Neural progenitor cell (in vitro differentiated cells): Measurements from ENCODE around the gene IQCF2.
"Not testable (repeated sequence)": the region's sequence is repeated elsewhere in the genome, so short reads cannot be mapped to it uniquely, and the experiment has no call there.

Experiments used
- EZH2phosphoT487 ChIP-seq: fragments of 200-600 bp; sonication (generic); IDR thresholded peaks from 2 replicates; pipeline ENCODE4 v1.6.1; 2017; ENCODE audit warnings: antibody characterized with exemption
- TF ChIP-seq, protein P1 (sequence below): fragments of 200-600 bp; sonication (generic); IDR thresholded peaks from 2 replicates; pipeline ENCODE4 v1.5.1; 2017; ENCODE audit warnings: antibody characterized with exemption, mild to moderate bottlenecking

DNA sequence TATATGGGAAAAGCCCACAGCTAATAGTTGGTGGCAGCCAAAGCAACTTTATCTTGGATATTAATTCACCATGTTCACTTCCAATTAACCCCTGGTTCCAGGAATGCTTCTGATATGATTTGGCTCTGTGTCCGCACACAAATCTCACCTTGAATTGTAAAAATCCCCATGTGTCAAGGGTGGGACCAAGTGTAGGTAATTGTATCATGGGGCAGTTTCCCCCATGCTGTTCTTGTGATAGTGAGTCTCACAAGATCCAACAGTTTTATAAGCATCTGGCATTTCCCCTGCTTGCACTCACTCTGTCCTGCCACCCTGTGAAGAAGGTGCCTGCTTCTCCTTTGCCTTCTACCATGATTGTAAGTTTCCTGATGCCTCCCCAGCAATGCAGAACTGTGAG, 7.5 kb downstream of the IQCF2 start:
- TF ChIP-seq, protein P1, sequence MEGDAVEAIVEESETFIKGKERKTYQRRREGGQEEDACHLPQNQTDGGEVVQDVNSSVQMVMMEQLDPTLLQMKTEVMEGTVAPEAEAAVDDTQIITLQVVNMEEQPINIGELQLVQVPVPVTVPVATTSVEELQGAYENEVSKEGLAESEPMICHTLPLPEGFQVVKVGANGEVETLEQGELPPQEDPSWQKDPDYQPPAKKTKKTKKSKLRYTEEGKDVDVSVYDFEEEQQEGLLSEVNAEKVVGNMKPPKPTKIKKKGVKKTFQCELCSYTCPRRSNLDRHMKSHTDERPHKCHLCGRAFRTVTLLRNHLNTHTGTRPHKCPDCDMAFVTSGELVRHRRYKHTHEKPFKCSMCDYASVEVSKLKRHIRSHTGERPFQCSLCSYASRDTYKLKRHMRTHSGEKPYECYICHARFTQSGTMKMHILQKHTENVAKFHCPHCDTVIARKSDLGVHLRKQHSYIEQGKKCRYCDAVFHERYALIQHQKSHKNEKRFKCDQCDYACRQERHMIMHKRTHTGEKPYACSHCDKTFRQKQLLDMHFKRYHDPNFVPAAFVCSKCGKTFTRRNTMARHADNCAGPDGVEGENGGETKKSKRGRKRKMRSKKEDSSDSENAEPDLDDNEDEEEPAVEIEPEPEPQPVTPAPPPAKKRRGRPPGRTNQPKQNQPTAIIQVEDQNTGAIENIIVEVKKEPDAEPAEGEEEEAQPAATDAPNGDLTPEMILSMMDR, result not testable (repeated sequence)
- not testable (repeated sequence) for TF ChIP-seq EZH2phosphoT487
